ENCODE data around the gene ARL9. TPM values are rescaled to one million over a fixed set of nuclear protein-coding genes. Genes with fewer than 3 reads are reported as not detected.

ARL9 gene
- total and polyA plus RNA-seq, 2 experiments from 2014 or later, result 0.85 TPM; not detected in 1

GRCh38 chr4:56570041-56570440, 64.5 kb downstream of the ARL9 start:
- 73% methylated on average over 4 of the region's 4 CpGs for WGBS (ENCODE audit: low lambda C conversion rate, missing lambda C conversion rate)
- Histone ChIP-seq H3K9me2 (replicated peaks; ENCODE audit: insufficient read depth) (no peaks in the 10 kb centered on the region), H3K27ac (no peak overlapping the region), H3K36me3 (replicated peaks; ENCODE audit: insufficient read depth, low read depth) (no peaks in the 10 kb centered on the region), H3K27me3 (no peaks in the 10 kb centered on the region), H2AFZ (no peak overlapping the region), H3K9me3 (ENCODE audit: low read depth) (no peaks in the 10 kb centered on the region), H3K79me2 (no peaks in the 10 kb centered on the region), H3K4me1 (ENCODE audit: insufficient read depth) (no peaks in the 10 kb centered on the region), H3K4me2 (no peak overlapping the region), H4K20me1 (ENCODE audit: insufficient read depth, poor library complexity, severe bottlenecking) (no peaks in the 10 kb centered on the region), H3K4me3 (no peak overlapping the region)
- no peak for DNase-seq (ENCODE audit: low spot score)
- TF ChIP-seq EZH2phosphoT487 (IDR thresholded peaks at IDR 0.05; ENCODE audit: low read depth, severe bottlenecking, unreplicated experiment), result no peak
- TF ChIP-seq, protein P1, sequence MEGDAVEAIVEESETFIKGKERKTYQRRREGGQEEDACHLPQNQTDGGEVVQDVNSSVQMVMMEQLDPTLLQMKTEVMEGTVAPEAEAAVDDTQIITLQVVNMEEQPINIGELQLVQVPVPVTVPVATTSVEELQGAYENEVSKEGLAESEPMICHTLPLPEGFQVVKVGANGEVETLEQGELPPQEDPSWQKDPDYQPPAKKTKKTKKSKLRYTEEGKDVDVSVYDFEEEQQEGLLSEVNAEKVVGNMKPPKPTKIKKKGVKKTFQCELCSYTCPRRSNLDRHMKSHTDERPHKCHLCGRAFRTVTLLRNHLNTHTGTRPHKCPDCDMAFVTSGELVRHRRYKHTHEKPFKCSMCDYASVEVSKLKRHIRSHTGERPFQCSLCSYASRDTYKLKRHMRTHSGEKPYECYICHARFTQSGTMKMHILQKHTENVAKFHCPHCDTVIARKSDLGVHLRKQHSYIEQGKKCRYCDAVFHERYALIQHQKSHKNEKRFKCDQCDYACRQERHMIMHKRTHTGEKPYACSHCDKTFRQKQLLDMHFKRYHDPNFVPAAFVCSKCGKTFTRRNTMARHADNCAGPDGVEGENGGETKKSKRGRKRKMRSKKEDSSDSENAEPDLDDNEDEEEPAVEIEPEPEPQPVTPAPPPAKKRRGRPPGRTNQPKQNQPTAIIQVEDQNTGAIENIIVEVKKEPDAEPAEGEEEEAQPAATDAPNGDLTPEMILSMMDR (IDR thresholded peaks at IDR 0.05; ENCODE audit: poor library complexity), result no peak
- no peak for TF ChIP-seq EZH2 (IDR thresholded peaks at IDR 0.05; ENCODE audit: borderline replicate concordance)

Other genes starting within 250 kb of the ARL9 start
- 11.9 and 22.9 TPM in 2 replicates for gene AASDH, start 118.3 kb upstream of the ARL9 start, total RNA-seq
- gene AASDH, start 118.3 kb upstream of the ARL9 start, polyA plus RNA-seq, result 8.4 and 9.3 TPM in 2 replicates
- gene PPAT, start 70.2 kb upstream of the ARL9 start, total RNA-seq, result 17.1 and 21.0 TPM in 2 replicates
- gene PPAT, start 70.2 kb upstream of the ARL9 start, polyA plus RNA-seq, result 7.6 and 8.0 TPM in 2 replicates
- gene PAICS, start 69.5 kb upstream of the ARL9 start, total RNA-seq, result 56.5 and 68.6 TPM in 2 replicates
- 58.0 and 58.2 TPM in 2 replicates for gene PAICS, start 69.5 kb upstream of the ARL9 start, polyA plus RNA-seq
- 58.8 and 59.8 TPM in 2 replicates for gene SRP72, start 38.2 kb upstream of the ARL9 start, total RNA-seq
- gene SRP72, start 38.2 kb upstream of the ARL9 start, polyA plus RNA-seq, result 74.9 and 79.4 TPM in 2 replicates
- 17.7 and 20.8 TPM in 2 replicates for gene HOPX, start 175.5 kb downstream of the ARL9 start, total RNA-seq
- gene HOPX, start 175.5 kb downstream of the ARL9 start, polyA plus RNA-seq, result 11.7 and 17.5 TPM in 2 replicates